ENCODE measurements around the gene TTLL7.

GRCh38 chr1:83920320-83920719, 78.6 kb downstream of the TTLL7 start:
- no peak for TF ChIP-seq CTCF (IDR thresholded peaks at IDR 0.05)
- no peak for TF ChIP-seq POLR2A (IDR thresholded peaks at IDR 0.05)

Measured in ovary (tissue), 3 donors.